GM12878 (cell line): Measurements from ENCODE around the gene SEC61A1.

ENCODE experiments used
- ATF7 ChIP-seq: fragments of 450-650 bp; IDR thresholded peaks from 2 replicates; pipeline ENCODE4 v1.6.1; 2016; ENCODE audit warnings: low read depth, mild to moderate bottlenecking
- CHD1 ChIP-seq: IDR thresholded peaks from 2 replicates; pipeline ENCODE4 v1.6.1; 2012; ENCODE audit warnings: low read depth, low read length, improper control_type of control experiment
- CREM ChIP-seq: IDR thresholded peaks from 2 replicates; pipeline ENCODE4 v1.6.1; 2014; ENCODE audit warnings: antibody characterized with exemption, low read depth
- EP300 ChIP-seq, 2 experiments: fragments of 150-350 bp in 1 of 2; IDR thresholded peaks; 2 replicates each; pipeline ENCODE4 v1.6.1; 2011 to 2012; ENCODE audit warnings: low read depth in 2 of 2, low read length in 2 of 2, borderline replicate concordance in 1 of 2, improper control_type of control experiment in 1 of 2, inconsistent platforms in 1 of 2; ENCODE audit not compliant: control insufficient read depth in 1 of 2
- EZH2 ChIP-seq: IDR thresholded peaks from 2 replicates; pipeline ENCODE4 v1.6.1; 2012; ENCODE audit warnings: low read depth, mild to moderate bottlenecking, control low read depth, inconsistent platforms, low read length, borderline replicate concordance; ENCODE audit not compliant: control insufficient read depth
- JUND ChIP-seq: IDR thresholded peaks from 2 replicates; pipeline ENCODE4 v1.6.1; 2012; ENCODE audit warnings: low read depth, mild to moderate bottlenecking, low read length, improper control_type of control experiment, moderate library complexity
- MYC ChIP-seq: IDR thresholded peaks from 2 replicates; pipeline ENCODE4 v1.6.1; 2011; ENCODE audit warnings: mild to moderate bottlenecking, low read length, moderate library complexity, inconsistent platforms; ENCODE audit not compliant: insufficient read depth, insufficient replicate concordance, insufficient read length, severe bottlenecking
- NR2C2 ChIP-seq: IDR thresholded peaks from 2 replicates; pipeline ENCODE4 v1.6.1; 2011; ENCODE audit warnings: borderline replicate concordance, low read depth; ENCODE audit not compliant: control insufficient read depth, insufficient read length
- POLR2A ChIP-seq: IDR thresholded peaks from 2 replicates; pipeline ENCODE4 v1.6.1; 2011; ENCODE audit warnings: low read depth, mild to moderate bottlenecking, low read length
- SP1 ChIP-seq: IDR thresholded peaks from one replicate; pipeline ENCODE4 v1.6.1; 2011; ENCODE audit warnings: low read depth, low read length
- ZBED1 ChIP-seq: IDR thresholded peaks from 2 replicates; pipeline ENCODE4 v1.6.1; 2016; ENCODE audit warnings: borderline replicate concordance
- ZNF274 ChIP-seq: IDR thresholded peaks from one replicate; pipeline ENCODE4 v1.8.0; 2011; ENCODE audit not compliant: insufficient read length, insufficient read depth
- TF ChIP-seq, protein P1 (sequence below), 3 experiments: IDR thresholded peaks in 2 of 3; conservative IDR thresholded peaks in 1 of 3; 2 replicates each; pipeline ENCODE4 v1.5.1; 2011; ENCODE audit warnings: low read depth in 3 of 3, low read length in 3 of 3, mild to moderate bottlenecking in 3 of 3, control low read depth in 2 of 3, moderate library complexity in 2 of 3, inconsistent platforms in 1 of 3, mixed read lengths in 1 of 3; ENCODE audit not compliant: control insufficient read depth in 2 of 3, insufficient read depth in 1 of 3; ENCODE audit errors: extremely low read depth in 1 of 3
- TF ChIP-seq, protein P2 (sequence below): IDR thresholded peaks from 2 replicates; pipeline ENCODE4 v1.6.1; 2011; ENCODE audit warnings: borderline replicate concordance, low read depth, mild to moderate bottlenecking, moderate library complexity, low read length; ENCODE audit not compliant: insufficient read depth, poor library complexity, severe bottlenecking

DNA sequence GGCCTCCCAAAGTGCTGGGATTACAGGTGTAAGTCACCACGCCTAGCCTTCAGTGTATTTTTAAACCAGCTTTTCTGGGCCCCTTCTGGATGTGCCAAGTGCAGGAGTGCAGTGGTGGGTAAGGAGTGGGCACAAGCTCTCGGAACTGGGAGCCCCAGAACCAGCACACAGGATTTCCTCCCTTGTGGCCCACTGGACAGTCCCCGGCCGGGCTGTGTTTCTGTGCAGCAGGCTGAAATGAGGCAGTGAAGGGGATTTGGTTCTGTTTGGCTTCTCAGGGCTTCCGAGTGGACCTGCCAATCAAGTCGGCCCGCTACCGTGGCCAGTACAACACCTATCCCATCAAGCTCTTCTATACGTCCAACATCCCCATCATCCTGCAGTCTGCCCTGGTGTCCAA lies 14.4 kb downstream of the SEC61A1 start:
- no peak for TF ChIP-seq JUND
- TF ChIP-seq ZBED1: no peak
- TF ChIP-seq CHD1: no peak
- no peak for TF ChIP-seq EP300 (IDR thresholded peaks at IDR 0.05; ENCODE audit: borderline replicate concordance in 1 of 2, control insufficient read depth in 1 of 2, low read depth in 2 of 2, low read length in 2 of 2)
- no peak for TF ChIP-seq NR2C2
- no peak for TF ChIP-seq SP1
- no peak for TF ChIP-seq MYC
- TF ChIP-seq POLR2A: no peak
- TF ChIP-seq, protein P1, sequence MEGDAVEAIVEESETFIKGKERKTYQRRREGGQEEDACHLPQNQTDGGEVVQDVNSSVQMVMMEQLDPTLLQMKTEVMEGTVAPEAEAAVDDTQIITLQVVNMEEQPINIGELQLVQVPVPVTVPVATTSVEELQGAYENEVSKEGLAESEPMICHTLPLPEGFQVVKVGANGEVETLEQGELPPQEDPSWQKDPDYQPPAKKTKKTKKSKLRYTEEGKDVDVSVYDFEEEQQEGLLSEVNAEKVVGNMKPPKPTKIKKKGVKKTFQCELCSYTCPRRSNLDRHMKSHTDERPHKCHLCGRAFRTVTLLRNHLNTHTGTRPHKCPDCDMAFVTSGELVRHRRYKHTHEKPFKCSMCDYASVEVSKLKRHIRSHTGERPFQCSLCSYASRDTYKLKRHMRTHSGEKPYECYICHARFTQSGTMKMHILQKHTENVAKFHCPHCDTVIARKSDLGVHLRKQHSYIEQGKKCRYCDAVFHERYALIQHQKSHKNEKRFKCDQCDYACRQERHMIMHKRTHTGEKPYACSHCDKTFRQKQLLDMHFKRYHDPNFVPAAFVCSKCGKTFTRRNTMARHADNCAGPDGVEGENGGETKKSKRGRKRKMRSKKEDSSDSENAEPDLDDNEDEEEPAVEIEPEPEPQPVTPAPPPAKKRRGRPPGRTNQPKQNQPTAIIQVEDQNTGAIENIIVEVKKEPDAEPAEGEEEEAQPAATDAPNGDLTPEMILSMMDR (IDR thresholded peaks at IDR 0.05 in 2 of 3, conservative IDR thresholded peaks at IDR 0.05 in 1 of 3; ENCODE audit: control insufficient read depth in 2 of 3, extremely low read depth in 1 of 3, insufficient read depth in 1 of 3, low read depth in 3 of 3, low read length in 3 of 3): no peak
- TF ChIP-seq EZH2: no peak
- TF ChIP-seq ZNF274: no peak
- no peak for TF ChIP-seq ATF7
- TF ChIP-seq, protein P2, sequence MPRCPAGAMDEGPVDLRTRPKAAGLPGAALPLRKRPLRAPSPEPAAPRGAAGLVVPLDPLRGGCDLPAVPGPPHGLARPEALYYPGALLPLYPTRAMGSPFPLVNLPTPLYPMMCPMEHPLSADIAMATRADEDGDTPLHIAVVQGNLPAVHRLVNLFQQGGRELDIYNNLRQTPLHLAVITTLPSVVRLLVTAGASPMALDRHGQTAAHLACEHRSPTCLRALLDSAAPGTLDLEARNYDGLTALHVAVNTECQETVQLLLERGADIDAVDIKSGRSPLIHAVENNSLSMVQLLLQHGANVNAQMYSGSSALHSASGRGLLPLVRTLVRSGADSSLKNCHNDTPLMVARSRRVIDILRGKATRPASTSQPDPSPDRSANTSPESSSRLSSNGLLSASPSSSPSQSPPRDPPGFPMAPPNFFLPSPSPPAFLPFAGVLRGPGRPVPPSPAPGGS: no peak
- no peak for TF ChIP-seq CREM
